Measurements from ENCODE around the gene HEPHL1.

DNA sequence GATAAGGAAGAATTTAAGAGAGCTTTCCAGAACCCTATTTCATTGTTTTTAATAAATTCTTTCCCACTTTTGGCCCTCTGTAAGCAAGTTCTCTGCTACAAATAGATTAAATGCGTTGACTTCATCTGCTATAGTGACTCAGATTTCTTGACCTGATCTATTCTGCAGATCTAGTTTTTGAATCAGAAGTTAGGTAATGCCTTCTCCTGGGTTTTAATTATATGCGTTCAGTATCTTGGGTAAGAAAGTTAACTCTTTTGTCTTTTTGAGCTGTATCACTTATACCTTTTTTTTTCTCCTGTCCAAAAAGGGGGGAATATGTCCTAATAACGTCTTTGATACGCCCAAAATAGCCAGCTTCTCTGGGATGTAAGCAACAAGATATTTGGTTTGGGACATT lies 2.4 kb upstream of the HEPHL1 start:
- TF ChIP-seq EGR1 (IDR thresholded peaks at IDR 0.05) (no peak), TEAD4 (IDR thresholded peaks at IDR 0.05) (no peak), NFIC (IDR thresholded peaks at IDR 0.05) (no peak), ZBTB7A (IDR thresholded peaks at IDR 0.05; ENCODE audit: low read depth) (no peak), CEBPB (IDR thresholded peaks at IDR 0.05) (no peak), RAD21 (IDR thresholded peaks at IDR 0.05; ENCODE audit: low read depth) (no peak), FOXM1 (IDR thresholded peaks at IDR 0.05; ENCODE audit: borderline replicate concordance, low read depth) (no peak), TAF1 (IDR thresholded peaks at IDR 0.05; ENCODE audit: low read depth) (no peak), YY1 (IDR thresholded peaks at IDR 0.05; ENCODE audit: low read depth) (no peak), EP300 (IDR thresholded peaks at IDR 0.05; ENCODE audit: borderline replicate concordance) (no peak), TCF12 (IDR thresholded peaks at IDR 0.05; ENCODE audit: low read depth) (no peak)
- TF ChIP-seq, protein P1, sequence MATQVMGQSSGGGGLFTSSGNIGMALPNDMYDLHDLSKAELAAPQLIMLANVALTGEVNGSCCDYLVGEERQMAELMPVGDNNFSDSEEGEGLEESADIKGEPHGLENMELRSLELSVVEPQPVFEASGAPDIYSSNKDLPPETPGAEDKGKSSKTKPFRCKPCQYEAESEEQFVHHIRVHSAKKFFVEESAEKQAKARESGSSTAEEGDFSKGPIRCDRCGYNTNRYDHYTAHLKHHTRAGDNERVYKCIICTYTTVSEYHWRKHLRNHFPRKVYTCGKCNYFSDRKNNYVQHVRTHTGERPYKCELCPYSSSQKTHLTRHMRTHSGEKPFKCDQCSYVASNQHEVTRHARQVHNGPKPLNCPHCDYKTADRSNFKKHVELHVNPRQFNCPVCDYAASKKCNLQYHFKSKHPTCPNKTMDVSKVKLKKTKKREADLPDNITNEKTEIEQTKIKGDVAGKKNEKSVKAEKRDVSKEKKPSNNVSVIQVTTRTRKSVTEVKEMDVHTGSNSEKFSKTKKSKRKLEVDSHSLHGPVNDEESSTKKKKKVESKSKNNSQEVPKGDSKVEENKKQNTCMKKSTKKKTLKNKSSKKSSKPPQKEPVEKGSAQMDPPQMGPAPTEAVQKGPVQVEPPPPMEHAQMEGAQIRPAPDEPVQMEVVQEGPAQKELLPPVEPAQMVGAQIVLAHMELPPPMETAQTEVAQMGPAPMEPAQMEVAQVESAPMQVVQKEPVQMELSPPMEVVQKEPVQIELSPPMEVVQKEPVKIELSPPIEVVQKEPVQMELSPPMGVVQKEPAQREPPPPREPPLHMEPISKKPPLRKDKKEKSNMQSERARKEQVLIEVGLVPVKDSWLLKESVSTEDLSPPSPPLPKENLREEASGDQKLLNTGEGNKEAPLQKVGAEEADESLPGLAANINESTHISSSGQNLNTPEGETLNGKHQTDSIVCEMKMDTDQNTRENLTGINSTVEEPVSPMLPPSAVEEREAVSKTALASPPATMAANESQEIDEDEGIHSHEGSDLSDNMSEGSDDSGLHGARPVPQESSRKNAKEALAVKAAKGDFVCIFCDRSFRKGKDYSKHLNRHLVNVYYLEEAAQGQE (IDR thresholded peaks at IDR 0.05; ENCODE audit: low read depth) = no peak
- TF ChIP-seq, protein P2, sequence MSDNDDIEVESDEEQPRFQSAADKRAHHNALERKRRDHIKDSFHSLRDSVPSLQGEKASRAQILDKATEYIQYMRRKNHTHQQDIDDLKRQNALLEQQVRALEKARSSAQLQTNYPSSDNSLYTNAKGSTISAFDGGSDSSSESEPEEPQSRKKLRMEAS (IDR thresholded peaks at IDR 0.05) = no peak

Measured in Ishikawa (cell line).